GM19372 (cell line): Measurements from ENCODE around the gene CELA2B.
"Not testable (repeated sequence)": the region's sequence is repeated elsewhere in the genome, so short reads cannot be mapped to it uniquely, and the experiment has no call there.

Experiments
- ATAC-seq: cut with Tn5 transposase; IDR thresholded peaks from one replicate; pipeline ENCODE4 v1.9.1; 2021; ENCODE audit warnings: mild to moderate bottlenecking, low read depth, moderate library complexity; ENCODE audit not compliant: unreplicated experiment

Gene CELA2B

GRCh38 chr1:15492596-15492995 is 16.7 kb downstream of the CELA2B start:
- ATAC-seq, result no peak

GRCh38 chr1:15493869-15494390 is 18.0 kb downstream of the CELA2B start:
- no peak for ATAC-seq

- no peak for ATAC-seq
Observed at GRCh38 chr1:15500184-15501178, 24.6 kb downstream of the CELA2B start.

GRCh38 chr1:15501208-15502032 is 25.5 kb downstream of the CELA2B start:
- no peak for ATAC-seq

- ATAC-seq, result no peak
Observed at GRCh38 chr1:15504436-15504835, 28.5 kb downstream of the CELA2B start.

GRCh38 chr1:15506831-15507230 is 30.9 kb downstream of the CELA2B start:
- ATAC-seq, result no peak

- ATAC-seq, result no peak
Observed at GRCh38 chr1:15507278-15507677, 31.4 kb downstream of the CELA2B start.

- no peak for ATAC-seq
Observed at GRCh38 chr1:15508700-15509487, 33.0 kb downstream of the CELA2B start.

GRCh38 chr1:15509586-15509985 is 33.7 kb downstream of the CELA2B start:
- no peak for ATAC-seq

GRCh38 chr1:15510611-15511405 is 34.9 kb downstream of the CELA2B start:
- no peak for ATAC-seq

- no peak for ATAC-seq
Observed at GRCh38 chr1:15513192-15513591, 37.3 kb downstream of the CELA2B start.

- ATAC-seq, result no peak
Observed at GRCh38 chr1:15513919-15514318, 38.0 kb downstream of the CELA2B start.

- ATAC-seq, result not testable (repeated sequence)
Observed at GRCh38 chr1:15514557-15514956, 38.7 kb downstream of the CELA2B start.

- no peak for ATAC-seq
Observed at GRCh38 chr1:15515022-15515663, 39.2 kb downstream of the CELA2B start.

- ATAC-seq, result no peak
Observed at GRCh38 chr1:15519625-15520024, 43.7 kb downstream of the CELA2B start.

GRCh38 chr1:15521206-15521906 is 45.5 kb downstream of the CELA2B start:
- not testable (repeated sequence) for ATAC-seq

GRCh38 chr1:15522551-15522950 is 46.6 kb downstream of the CELA2B start:
- ATAC-seq, result no peak
